ENCODE results near the gene ERLEC1. TPM values are rescaled to one million over a fixed set of nuclear protein-coding genes. Genes with fewer than 3 reads are reported as not detected.

Gene ERLEC1
- total RNA-seq, 4 donors from 2014 or later = 34.4 to 54.1 (median 44.5) TPM

- TF ChIP-seq, protein P1, sequence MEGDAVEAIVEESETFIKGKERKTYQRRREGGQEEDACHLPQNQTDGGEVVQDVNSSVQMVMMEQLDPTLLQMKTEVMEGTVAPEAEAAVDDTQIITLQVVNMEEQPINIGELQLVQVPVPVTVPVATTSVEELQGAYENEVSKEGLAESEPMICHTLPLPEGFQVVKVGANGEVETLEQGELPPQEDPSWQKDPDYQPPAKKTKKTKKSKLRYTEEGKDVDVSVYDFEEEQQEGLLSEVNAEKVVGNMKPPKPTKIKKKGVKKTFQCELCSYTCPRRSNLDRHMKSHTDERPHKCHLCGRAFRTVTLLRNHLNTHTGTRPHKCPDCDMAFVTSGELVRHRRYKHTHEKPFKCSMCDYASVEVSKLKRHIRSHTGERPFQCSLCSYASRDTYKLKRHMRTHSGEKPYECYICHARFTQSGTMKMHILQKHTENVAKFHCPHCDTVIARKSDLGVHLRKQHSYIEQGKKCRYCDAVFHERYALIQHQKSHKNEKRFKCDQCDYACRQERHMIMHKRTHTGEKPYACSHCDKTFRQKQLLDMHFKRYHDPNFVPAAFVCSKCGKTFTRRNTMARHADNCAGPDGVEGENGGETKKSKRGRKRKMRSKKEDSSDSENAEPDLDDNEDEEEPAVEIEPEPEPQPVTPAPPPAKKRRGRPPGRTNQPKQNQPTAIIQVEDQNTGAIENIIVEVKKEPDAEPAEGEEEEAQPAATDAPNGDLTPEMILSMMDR (IDR thresholded peaks at IDR 0.05) = no peak
- no peak for TF ChIP-seq POLR2AphosphoS5 (IDR thresholded peaks at IDR 0.05)
- TF ChIP-seq POLR2A (IDR thresholded peaks at IDR 0.05) = no peak
- no peak for TF ChIP-seq EP300 (IDR thresholded peaks at IDR 0.05)
- Histone ChIP-seq H3K36me3 (peaks cover 0 to 100% of the 10 kb centered on the region in 2 donors), H3K4me1 (no peaks in the 10 kb centered on the region), H3K27ac (no peak overlapping the region), H3K4me3 (no peak overlapping the region), H3K27me3 (no peaks in the 10 kb centered on the region), H3K9me3 (no peaks in the 10 kb centered on the region)
- ATAC-seq = no peak
- WGBS, 2 donors (ENCODE audit: low coverage in 1 of 2) = 95 to 98% methylated on average over 3 of the region's 3 CpGs
Measured at GRCh38 chr2:53811601-53812000, 24.8 kb downstream of the ERLEC1 start.

DNA sequence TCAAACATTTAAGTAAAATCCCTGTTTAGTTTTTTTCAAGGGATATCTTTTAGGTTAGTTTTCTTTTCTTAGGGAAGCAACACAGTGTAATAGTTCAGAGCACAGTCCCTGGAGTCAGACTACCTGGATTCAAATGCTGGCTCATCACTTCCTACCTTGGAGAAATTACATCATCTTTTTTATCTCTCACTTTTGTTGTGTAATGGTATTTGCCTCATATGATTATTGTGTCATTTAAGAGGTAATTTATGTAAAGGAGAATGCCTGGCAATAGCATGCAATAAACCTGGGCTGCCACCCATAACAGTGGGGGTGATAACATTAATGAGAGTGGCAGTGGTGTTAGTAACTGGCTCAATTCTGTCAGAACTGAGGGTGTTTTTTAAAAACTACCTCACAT is 26.3 kb downstream of the ERLEC1 start:
- Histone ChIP-seq H3K36me3 (peaks cover 0 to 100% of the 10 kb centered on the region in 2 donors), H3K4me1 (no peaks in the 10 kb centered on the region), H3K27me3 (no peaks in the 10 kb centered on the region), H3K9me3 (no peaks in the 10 kb centered on the region), H3K27ac (no peak overlapping the region), H3K4me3 (no peak overlapping the region)
- TF ChIP-seq, protein P1 (IDR thresholded peaks at IDR 0.05) = no peak
- no peak for TF ChIP-seq POLR2A (IDR thresholded peaks at IDR 0.05)
- TF ChIP-seq POLR2AphosphoS5 (IDR thresholded peaks at IDR 0.05) = no peak
- TF ChIP-seq EP300 (IDR thresholded peaks at IDR 0.05) = no peak
- no peak for ATAC-seq

- no peaks in the 10 kb centered on the region for H3K4me1 ChIP-seq
- peaks cover 0 to 63% of the 10 kb centered on the region in 2 donors for H3K36me3 ChIP-seq
- ATAC-seq = no peak
- H3K9me3 ChIP-seq = no peaks in the 10 kb centered on the region
- 84 to 93% methylated on average over 2 to 3 of the region's 3 CpGs for WGBS, 2 donors (ENCODE audit: low coverage in 1 of 2)
- TF ChIP-seq POLR2A (IDR thresholded peaks at IDR 0.05) (no peak), POLR2AphosphoS5 (IDR thresholded peaks at IDR 0.05) (no peak)
- H3K4me3 ChIP-seq = no peak overlapping the region
- no peaks in the 10 kb centered on the region for H3K27me3 ChIP-seq
- H3K27ac ChIP-seq = no peak overlapping the region
Measured at GRCh38 chr2:53818854-53819435, 32.1 kb downstream of the ERLEC1 start.

- TF ChIP-seq POLR2A (IDR thresholded peaks at IDR 0.05) (no peak), EP300 (IDR thresholded peaks at IDR 0.05) (no peak), POLR2AphosphoS5 (IDR thresholded peaks at IDR 0.05) (no peak)
- TF ChIP-seq, protein P1 (IDR thresholded peaks at IDR 0.05) = no peak
- H3K9me3 ChIP-seq = no peaks in the 10 kb centered on the region
- no peak overlapping the region for H3K4me3 ChIP-seq
- peaks cover 0 to 56% of the 10 kb centered on the region in 2 donors for H3K36me3 ChIP-seq
- H3K27ac ChIP-seq = no peak overlapping the region
- 66% methylated on average over 3 of the region's 4 CpGs; no CpG with 5 or more reads in 1 of the 2 donors for WGBS, 2 donors (ENCODE audit: low coverage in 1 of 2)
- ATAC-seq = no peak
- H3K4me1 ChIP-seq = no peaks in the 10 kb centered on the region
- no peaks in the 10 kb centered on the region for H3K27me3 ChIP-seq
Measured at GRCh38 chr2:53819634-53820033, 32.8 kb downstream of the ERLEC1 start.

GRCh38 chr2:53820048-53820447 is 33.2 kb downstream of the ERLEC1 start:
- Histone ChIP-seq H3K4me1 (no peaks in the 10 kb centered on the region), H3K4me3 (no peak overlapping the region), H3K36me3 (peaks cover 0 to 52% of the 10 kb centered on the region in 2 donors), H3K27me3 (no peaks in the 10 kb centered on the region), H3K9me3 (no peaks in the 10 kb centered on the region), H3K27ac (no peak overlapping the region)
- WGBS, 2 donors (ENCODE audit: low coverage in 1 of 2) = 88 to 91% methylated on average over 5 to 8 of the region's 9 CpGs
- TF ChIP-seq POLR2AphosphoS5 (IDR thresholded peaks at IDR 0.05) (no peak), EP300 (IDR thresholded peaks at IDR 0.05) (no peak), POLR2A (IDR thresholded peaks at IDR 0.05) (no peak)
- TF ChIP-seq, protein P1 (IDR thresholded peaks at IDR 0.05) = no peak
- ATAC-seq = no peak
